SK-N-SH (cell line): Measurements from ENCODE around the gene FH.

Experiments
- EZH2phosphoT487 ChIP-seq: fragments of 200-600 bp; sonication (generic); IDR thresholded peaks from 2 replicates; pipeline ENCODE4 v1.6.1; 2017; ENCODE audit warnings: low read depth, mixed run types, mild to moderate bottlenecking, antibody characterized with exemption, moderate library complexity, borderline replicate concordance
- FOSL2 ChIP-seq: IDR thresholded peaks from 2 replicates; pipeline ENCODE4 v1.4.0; 2012; ENCODE audit warnings: low read depth, mild to moderate bottlenecking, moderate library complexity, borderline replicate concordance
- NFIC ChIP-seq: IDR thresholded peaks from 2 replicates; pipeline ENCODE4 v1.4.0; 2012; ENCODE audit warnings: borderline replicate concordance
- POLR2AphosphoS5 ChIP-seq: IDR thresholded peaks from 2 replicates; pipeline ENCODE4 v1.6.1; 2012; ENCODE audit warnings: low read depth, low read length
- RAD21 ChIP-seq: IDR thresholded peaks from 2 replicates; pipeline ENCODE4 v1.6.1; 2012; ENCODE audit warnings: mild to moderate bottlenecking, low read length
- SIN3A ChIP-seq: IDR thresholded peaks from 2 replicates; pipeline ENCODE4 v1.6.1; 2012; ENCODE audit warnings: low read depth, mild to moderate bottlenecking, low read length, moderate library complexity, borderline replicate concordance
- SMC3 ChIP-seq: IDR thresholded peaks from 2 replicates; pipeline ENCODE4 v1.6.1; 2012; ENCODE audit warnings: low read depth, low read length, improper control_type of control experiment
- USF1 ChIP-seq: IDR thresholded peaks from 2 replicates; pipeline ENCODE4 v1.4.0; 2012; ENCODE audit warnings: low read depth, borderline replicate concordance
- USF2 ChIP-seq: fragments of 150-350 bp; IDR thresholded peaks from 2 replicates; pipeline ENCODE4 v1.6.1; 2017; ENCODE audit warnings: antibody characterized with exemption, low read length, low read depth, borderline replicate concordance
- ZBTB33 ChIP-seq: IDR thresholded peaks from 2 replicates; pipeline ENCODE4 v1.4.0; 2012; ENCODE audit warnings: low read depth, borderline replicate concordance
- TF ChIP-seq, protein P1 (sequence below): fragments of 200-600 bp; sonication (generic); IDR thresholded peaks from 2 replicates; pipeline ENCODE4 v1.6.1; 2017; ENCODE audit warnings: antibody characterized with exemption, mild to moderate bottlenecking, moderate library complexity

GRCh38 chr1:241557551-241558193, 38.1 kb upstream of the FH start:
- TF ChIP-seq NFIC (no peak), POLR2AphosphoS5 (no peak), FOSL2 (no peak), RAD21 (no peak), SIN3A (no peak), USF1 (no peak), USF2 (no peak), ZBTB33 (no peak), EZH2phosphoT487 (no peak), SMC3 (no peak)
- TF ChIP-seq, protein P1, sequence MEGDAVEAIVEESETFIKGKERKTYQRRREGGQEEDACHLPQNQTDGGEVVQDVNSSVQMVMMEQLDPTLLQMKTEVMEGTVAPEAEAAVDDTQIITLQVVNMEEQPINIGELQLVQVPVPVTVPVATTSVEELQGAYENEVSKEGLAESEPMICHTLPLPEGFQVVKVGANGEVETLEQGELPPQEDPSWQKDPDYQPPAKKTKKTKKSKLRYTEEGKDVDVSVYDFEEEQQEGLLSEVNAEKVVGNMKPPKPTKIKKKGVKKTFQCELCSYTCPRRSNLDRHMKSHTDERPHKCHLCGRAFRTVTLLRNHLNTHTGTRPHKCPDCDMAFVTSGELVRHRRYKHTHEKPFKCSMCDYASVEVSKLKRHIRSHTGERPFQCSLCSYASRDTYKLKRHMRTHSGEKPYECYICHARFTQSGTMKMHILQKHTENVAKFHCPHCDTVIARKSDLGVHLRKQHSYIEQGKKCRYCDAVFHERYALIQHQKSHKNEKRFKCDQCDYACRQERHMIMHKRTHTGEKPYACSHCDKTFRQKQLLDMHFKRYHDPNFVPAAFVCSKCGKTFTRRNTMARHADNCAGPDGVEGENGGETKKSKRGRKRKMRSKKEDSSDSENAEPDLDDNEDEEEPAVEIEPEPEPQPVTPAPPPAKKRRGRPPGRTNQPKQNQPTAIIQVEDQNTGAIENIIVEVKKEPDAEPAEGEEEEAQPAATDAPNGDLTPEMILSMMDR, result no peak
